GM19238 (cell line): ENCODE results near the gene MYO7A.

Source experiments
- DNase-seq: peaks from one replicate; pipeline ENCODE4 v3.0.0; 2011; ENCODE audit warnings: low spot score; ENCODE audit not compliant: insufficient read length

Gene MYO7A

DNA sequence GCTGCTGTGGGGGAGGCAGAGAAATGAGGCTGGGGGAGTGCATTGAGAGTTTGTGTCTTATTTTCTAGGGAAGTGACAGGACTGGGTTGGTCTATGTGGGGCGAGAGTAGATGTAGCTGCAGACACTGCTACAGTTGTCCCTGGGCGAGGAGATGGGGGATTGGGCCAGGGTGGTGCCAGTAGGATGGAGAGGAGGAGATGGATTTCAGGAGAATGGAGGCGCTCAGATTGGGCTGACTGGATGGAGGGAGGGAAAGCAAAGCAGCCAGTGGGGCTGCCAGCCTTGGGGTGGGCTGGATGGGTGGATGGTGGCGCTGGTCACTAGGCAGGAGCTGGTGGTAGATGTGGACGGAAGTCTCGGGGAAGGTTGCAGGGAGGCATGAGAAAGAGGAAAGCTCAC lies 16.1 kb upstream of the MYO7A start:
- no peak for DNase-seq

- no peak for DNase-seq
Measured at GRCh38 chr11:77112641-77113381, 15.2 kb upstream of the MYO7A start.

DNA sequence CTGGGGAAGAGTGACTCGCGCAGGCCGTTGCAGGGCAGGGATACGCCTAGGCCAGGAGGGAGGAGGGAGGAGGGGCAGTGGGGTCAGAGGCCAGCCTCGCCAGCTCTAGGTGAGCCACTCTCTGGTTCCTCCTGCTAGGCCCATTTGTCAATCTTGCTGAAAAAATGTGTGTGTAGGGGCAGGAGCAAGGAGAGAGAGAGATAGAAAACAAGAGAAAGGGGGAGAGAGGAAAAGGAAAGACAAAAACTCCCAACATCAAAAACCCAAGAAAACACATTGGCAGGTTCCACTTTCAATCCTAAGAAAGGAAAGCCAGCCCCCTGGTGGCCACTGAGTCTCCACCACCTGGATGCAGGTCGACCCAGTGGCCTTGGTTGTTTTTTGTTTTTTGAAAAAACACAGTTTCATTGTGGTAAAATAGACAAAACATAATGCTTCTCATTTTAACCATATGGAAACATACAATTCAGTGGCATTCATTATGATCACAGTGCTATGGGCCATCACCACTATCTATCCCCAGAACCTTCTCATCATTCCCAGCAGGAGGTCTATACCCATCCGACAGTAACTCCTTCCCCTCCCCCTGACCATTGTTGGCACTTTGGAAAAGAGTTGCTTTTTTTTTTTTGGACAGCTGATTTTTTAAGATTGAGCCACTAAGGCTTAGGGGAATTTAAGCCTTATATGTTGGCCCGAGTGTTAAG lies 14.5 kb upstream of the MYO7A start:
- no peak for DNase-seq

DNA sequence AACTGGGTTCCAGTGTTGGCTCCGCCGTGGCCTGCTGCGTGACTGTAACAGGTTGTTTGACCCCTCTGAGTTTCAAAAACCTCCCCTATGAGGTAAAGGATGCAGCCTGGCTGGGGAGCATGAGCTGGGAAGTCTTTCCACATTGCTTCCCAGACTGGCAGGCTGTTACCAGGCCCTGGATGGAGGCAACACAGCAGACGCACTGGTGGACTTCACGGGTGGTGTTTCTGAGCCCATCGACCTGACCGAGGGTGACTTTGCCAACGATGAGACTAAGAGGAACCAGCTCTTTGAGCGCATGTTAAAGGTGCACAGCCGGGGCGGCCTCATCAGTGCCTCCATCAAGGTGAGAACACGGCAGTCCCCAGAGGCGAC lies 14.0 kb upstream of the MYO7A start:
- DNase-seq: no peak

- no peak for DNase-seq
Measured at GRCh38 chr11:77115181-77115611, 12.8 kb upstream of the MYO7A start.

DNA sequence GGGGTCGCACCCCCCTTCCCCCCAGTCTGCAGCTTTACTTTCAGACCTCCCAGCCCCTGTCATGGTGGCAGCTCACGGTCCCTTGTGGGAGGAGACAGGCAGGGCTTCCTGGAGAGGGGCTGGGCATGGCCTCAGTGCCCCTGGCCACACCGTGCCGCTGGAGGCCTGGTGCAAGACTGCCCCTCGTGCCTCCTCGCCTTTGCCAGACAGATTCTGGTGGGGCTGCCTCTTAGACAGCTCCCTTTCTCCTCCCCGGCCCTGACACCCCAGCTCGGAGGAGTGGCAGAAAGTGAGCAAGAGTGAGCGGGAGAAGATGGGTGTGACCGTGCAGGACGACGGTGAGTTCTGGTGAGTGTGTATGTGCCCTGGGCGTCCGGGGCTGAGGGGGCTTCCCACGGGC lies 12.1 kb upstream of the MYO7A start:
- DNase-seq: no peak

- DNase-seq: no peak
Measured at GRCh38 chr11:77117492-77117891, 10.6 kb upstream of the MYO7A start.

DNA sequence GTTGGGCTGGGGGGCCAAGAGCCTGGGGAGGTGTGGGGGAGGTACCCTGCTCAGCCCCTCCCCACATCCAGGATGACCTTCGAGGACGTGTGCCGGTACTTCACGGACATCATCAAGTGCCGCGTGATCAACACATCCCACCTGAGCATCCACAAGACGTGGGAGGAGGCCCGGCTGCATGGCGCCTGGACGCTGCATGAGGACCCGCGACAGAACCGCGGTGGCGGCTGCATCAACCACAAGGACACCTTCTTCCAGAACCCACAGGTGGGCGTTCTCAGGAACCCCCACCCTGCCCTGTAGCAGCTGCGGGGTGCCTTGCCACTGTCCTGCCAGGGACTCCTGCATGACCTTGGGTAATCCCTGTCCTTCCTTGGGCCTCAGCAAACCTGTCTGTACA lies 10.0 kb upstream of the MYO7A start:
- DNase-seq: no peak

DNA sequence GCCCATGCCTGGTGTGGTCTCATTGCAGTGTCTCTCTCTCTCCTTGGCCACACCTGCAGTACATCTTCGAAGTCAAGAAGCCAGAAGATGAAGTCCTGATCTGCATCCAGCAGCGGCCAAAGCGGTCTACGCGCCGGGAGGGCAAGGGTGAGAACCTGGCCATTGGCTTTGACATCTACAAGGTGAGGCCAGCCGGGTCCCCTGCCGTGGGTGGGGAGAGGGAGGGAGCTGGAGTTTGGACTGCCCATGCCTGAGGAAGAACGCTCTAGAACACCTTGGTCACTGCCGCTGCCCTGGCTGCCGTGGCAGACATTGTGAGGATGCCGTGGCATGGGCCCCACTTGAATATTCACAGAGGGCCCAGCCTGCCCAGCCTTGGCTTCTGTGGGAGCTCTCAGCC lies 9.1 kb upstream of the MYO7A start:
- no peak for DNase-seq

DNA sequence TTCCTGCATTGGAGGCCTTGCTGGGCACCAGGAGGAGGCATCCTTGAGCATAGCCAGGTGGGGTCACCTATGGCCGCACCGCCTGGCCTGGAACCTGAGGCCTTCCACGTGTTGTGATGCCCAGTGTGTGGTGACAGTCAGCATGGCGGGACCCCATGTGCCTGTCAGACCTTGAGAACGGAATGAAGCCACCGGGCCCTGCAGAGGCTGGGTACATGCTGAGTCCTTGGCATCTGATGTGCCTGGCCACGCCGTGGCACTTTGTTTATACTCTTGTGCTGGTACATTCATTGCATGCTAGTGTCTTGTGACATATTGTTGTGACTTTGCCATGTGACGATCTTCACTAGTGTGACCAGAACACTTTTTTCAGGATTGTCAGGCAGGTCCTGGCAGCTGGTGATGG lies 8.5 kb upstream of the MYO7A start:
- DNase-seq: no peak

GRCh38 chr11:77120571-77120970 lies 7.5 kb upstream of the MYO7A start:
- no peak for DNase-seq

DNA sequence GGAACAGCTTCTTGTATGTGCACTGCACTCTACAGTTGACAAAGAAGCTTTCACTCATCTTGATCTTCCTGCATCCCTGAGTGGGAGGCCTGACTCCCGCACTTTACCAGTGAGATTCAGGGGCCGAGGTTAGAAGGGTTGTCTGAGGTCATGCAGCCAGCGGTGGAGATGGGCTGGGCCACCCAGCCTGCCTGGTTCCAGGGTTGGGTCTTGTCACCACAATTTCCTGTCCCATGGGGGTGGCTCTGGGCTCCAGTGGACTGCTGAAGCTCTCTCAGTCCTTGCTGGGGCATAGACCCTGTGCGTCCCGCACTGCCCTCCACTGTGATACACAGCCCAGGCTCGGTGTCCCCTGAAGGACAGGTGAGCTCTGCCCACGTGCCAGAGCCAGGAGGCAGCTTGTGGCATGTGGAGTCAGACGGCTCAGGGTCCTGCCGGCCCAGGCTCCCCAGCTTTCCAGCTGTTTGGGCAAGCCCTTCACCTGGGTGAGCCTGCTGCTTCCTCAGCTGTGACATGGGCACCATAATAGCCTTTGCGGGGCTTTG lies 6.9 kb upstream of the MYO7A start:
- no peak for DNase-seq

- no peak for DNase-seq
Measured at GRCh38 chr11:77121876-77122575, 6.0 kb upstream of the MYO7A start.

- no peak for DNase-seq
Measured at GRCh38 chr11:77122576-77123212, 5.4 kb upstream of the MYO7A start.

DNA sequence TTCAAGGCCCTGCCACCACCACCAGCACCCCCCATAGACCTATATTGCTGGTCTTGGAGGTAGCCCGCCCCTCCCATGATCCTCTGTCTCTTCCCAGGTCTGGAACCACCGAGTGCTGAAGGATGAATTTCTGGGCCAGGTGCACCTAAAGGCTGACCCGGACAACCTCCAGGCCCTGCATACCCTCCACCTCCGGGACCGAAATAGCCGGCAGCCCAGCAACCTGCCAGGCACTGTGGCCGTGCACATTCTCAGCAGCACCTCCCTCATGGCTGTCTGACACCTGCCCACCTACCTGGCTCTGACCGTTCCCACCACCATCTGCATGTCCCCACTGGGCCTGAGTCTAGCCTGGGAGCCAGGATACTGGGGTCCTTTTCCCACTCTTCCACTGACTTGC lies 4.5 kb upstream of the MYO7A start:
- DNase-seq: no peak

DNA sequence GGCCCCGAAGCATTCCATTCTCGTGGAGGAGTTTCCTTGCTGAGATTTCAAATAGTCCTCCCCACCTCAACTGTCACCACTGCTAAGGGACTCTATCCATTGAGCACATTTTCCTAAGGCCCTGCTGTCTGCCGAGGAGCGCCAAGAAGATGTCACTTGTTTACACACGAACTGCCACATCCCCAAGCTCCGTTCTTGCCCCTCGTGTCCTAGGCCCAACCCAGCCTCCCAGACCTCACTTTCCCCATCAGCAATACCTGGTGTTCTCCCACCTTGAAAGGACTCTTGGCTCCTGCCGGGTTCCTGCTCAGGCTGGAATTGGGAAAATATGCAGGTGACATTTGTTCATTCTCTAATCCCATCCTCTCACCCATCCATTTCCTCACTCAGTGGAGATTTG lies 4.0 kb upstream of the MYO7A start:
- DNase-seq: no peak

DNA sequence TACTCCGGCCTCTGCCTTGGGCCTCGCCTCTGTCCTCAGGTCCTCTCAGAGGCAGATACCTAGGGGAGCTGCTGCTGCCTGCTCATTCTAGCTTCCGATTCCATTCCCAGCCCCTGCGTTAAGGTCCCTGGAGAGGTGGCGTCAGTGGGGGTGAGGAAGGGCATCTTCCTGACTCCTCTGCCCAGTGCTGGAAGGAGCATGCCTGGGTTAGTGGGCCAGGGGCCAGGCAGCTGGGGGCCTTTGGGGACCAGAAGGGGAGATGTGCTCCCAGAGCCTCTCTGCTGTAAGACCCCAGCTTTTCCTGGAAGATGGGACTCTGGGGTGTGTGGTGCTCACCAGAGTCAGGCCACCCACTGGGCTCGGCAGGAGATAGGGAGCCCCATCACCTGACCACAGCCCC lies 3.6 kb upstream of the MYO7A start:
- no peak for DNase-seq

- no peak for DNase-seq
Measured at GRCh38 chr11:77125191-77125590, 2.9 kb upstream of the MYO7A start.

DNA sequence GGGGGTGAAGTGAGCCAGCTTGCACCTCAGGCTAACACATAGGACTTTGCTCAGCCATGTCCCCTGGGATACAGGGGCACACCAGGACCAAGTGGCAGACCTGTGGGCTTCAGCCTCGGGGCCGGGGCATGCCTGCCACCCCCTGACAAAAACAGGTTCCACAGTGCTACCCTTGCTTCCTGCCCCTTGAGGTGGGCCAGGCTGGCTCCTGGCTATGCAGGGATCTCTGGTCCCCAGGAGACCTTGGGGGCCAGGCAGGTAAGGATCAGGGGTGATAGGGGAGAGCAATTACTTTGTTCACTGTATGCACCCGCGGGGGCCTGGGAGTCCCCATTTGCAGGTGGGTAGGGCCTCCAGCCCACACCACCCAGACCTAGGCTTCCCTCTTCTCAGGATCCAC lies 2.4 kb upstream of the MYO7A start:
- no peak for DNase-seq

DNA sequence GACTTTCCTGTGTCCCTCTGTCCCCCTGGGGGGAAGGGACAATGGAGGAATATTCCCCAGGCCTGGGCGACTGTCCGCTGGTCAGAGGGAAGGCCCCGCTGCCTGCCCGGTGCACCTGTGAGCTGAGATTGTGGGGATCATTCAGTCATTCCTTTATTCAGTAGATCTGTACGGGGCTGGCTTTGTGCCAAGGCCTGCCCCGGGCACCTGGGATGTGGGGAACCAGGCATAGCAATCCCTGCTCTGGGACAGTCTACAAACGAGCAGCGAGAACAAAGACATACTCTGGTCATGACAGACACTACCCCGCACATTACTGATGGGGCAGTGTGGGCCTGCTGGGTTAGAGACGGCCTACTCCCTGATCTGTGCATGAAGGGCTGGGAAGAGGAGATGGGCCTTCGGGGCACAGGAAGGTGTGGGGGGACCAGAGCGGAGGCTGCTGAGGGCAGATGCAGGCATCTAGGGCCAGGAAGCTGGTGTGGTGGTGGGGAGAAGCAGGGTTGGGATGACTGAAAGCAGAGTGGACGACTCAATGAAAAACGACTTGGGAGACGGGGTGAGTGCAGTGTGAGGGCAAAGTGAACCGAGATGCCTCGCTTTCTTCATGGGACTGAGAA lies 1.8 kb upstream of the MYO7A start:
- DNase-seq: no peak

GRCh38 chr11:77126861-77127234 lies 1.2 kb upstream of the MYO7A start:
- DNase-seq: no peak
